PC-3 (cell line): ENCODE results near the gene SLC9A9. TPM values are rescaled to one million over a fixed set of nuclear protein-coding genes. Genes with fewer than 3 reads are reported as not detected.

Experiments
- ATAC-seq: fragments of 200-7000 bp; cut with Tn5 transposase; 2 replicates; pipeline ENCODE4 v1.9.1; 2020; ENCODE audit warnings: mild to moderate bottlenecking, moderate library complexity
- BruUV-seq: library from RNA; stranded (reverse); fragments of 400-500 nt; replicated peaks from 2 replicates; lab custom pipeline; 2021; lab: Mats Ljungman, UMichigan
- CTCF ChIA-PET: fragments of 300-600 bp; sonication (Branson Sonifier 250); formaldehyde crosslinking; loops from one replicate; lab custom pipeline; 2022; ENCODE audit warnings: antibody characterized with exemption; lab: Charles Lee
- POLR2A ChIA-PET: fragments of 300-600 bp; sonication (Branson Sonifier 250); formaldehyde crosslinking; loops from one replicate; lab custom pipeline; 2022; ENCODE audit warnings: antibody characterized with exemption; ENCODE audit not compliant: unreplicated experiment; lab: Charles Lee
- DNase-seq: peaks from one replicate; pipeline ENCODE4 v3.0.0-alpha.2; 2015
- H2AFZ ChIP-seq: fragments of 300-600 bp; sonication (generic); 2 replicates; pipeline ENCODE4 v1.6.0; 2016; ENCODE audit warnings: antibody characterized with exemption, low read length
- H3F3A ChIP-seq: fragments of 300-600 bp; sonication (generic); one replicate; pipeline ENCODE4 v1.6.0; 2017; ENCODE audit warnings: antibody characterized with exemption, low read length, control low read depth, mild to moderate bottlenecking; ENCODE audit not compliant: unreplicated experiment
- H3K27ac ChIP-seq: fragments of 300-600 bp; sonication (generic); 2 replicates; pipeline ENCODE4 v1.5.1; 2016; ENCODE audit warnings: mild to moderate bottlenecking, low read length
- H3K27me3 ChIP-seq: fragments of 300-600 bp; sonication (generic); 2 replicates; pipeline ENCODE4 v1.6.1; 2016; ENCODE audit warnings: low read length, mixed read lengths
- H3K36me3 ChIP-seq: fragments of 300-600 bp; sonication (generic); 2 replicates; pipeline ENCODE4 v1.6.1; 2016; ENCODE audit warnings: low read depth, mixed run types, low read length, mixed read lengths
- H3K4me1 ChIP-seq: fragments of 300-600 bp; sonication (generic); 2 replicates; pipeline ENCODE4 v1.5.1; 2016; ENCODE audit warnings: low read length; ENCODE audit not compliant: insufficient read depth
- H3K4me2 ChIP-seq: fragments of 300-600 bp; sonication (generic); 2 replicates; pipeline ENCODE4 v1.6.0; 2016; ENCODE audit warnings: low read length
- H3K4me3 ChIP-seq: fragments of 300-600 bp; sonication (generic); 2 replicates; pipeline ENCODE4 v1.5.1; 2016; ENCODE audit warnings: mild to moderate bottlenecking, low read length, mixed read lengths
- H3K79me2 ChIP-seq: fragments of 300-600 bp; sonication (generic); 2 replicates; pipeline ENCODE4 v1.6.1; 2017; ENCODE audit warnings: low read length, mixed read lengths
- H3K9ac ChIP-seq: fragments of 300-600 bp; sonication (generic); 2 replicates; pipeline ENCODE4 v1.6.0; 2016; ENCODE audit warnings: mild to moderate bottlenecking, low read length
- H3K9me2 ChIP-seq: fragments of 300-600 bp; sonication (generic); replicated peaks from 2 replicates; pipeline ENCODE4 v1.6.1; 2016; ENCODE audit warnings: mixed run types, low read length, mixed read lengths
- H3K9me3 ChIP-seq: fragments of 300-600 bp; sonication (generic); 2 replicates; pipeline ENCODE4 v1.6.1; 2016; ENCODE audit warnings: low read length, mixed read lengths
- H4K20me1 ChIP-seq: fragments of 300-600 bp; sonication (generic); 2 replicates; pipeline ENCODE4 v1.6.1; 2016; ENCODE audit warnings: low read length, mixed read lengths
- CTCF ChIP-seq: fragments of 300-600 bp; sonication (generic); conservative IDR thresholded peaks from 2 replicates; pipeline ENCODE4 v1.5.1; 2017; ENCODE audit warnings: antibody characterized with exemption, low read depth, mild to moderate bottlenecking, low read length
- EZH2 ChIP-seq: fragments of 300-600 bp; sonication (generic); IDR thresholded peaks from one replicate; pipeline ENCODE4 v1.6.1; 2017; ENCODE audit warnings: antibody characterized with exemption, mild to moderate bottlenecking, low read length; ENCODE audit not compliant: unreplicated experiment
- EZH2phosphoT487 ChIP-seq: fragments of 300-600 bp; sonication (generic); IDR thresholded peaks from 2 replicates; pipeline ENCODE4 v1.6.1; 2018; ENCODE audit warnings: mild to moderate bottlenecking, antibody characterized with exemption, low read length, borderline replicate concordance
- intact Hi-C: fragments of 100-400 bp; cut with micrococcal nuclease; formaldehyde crosslinking; loops from 2 replicates; pipeline ENCODE4 v1.9.0; 2023
- total RNA-seq: library from RNA; depleted of rRNA; stranded (reverse); fragments of >200 nt; gene quantifications from 2 replicates; pipeline ENCODE4 v1.2.3, GENCODE V29; 2014

The SLC9A9 gene
- total RNA-seq, 1 experiment from 2014 or later: 0.07 TPM

DNA sequence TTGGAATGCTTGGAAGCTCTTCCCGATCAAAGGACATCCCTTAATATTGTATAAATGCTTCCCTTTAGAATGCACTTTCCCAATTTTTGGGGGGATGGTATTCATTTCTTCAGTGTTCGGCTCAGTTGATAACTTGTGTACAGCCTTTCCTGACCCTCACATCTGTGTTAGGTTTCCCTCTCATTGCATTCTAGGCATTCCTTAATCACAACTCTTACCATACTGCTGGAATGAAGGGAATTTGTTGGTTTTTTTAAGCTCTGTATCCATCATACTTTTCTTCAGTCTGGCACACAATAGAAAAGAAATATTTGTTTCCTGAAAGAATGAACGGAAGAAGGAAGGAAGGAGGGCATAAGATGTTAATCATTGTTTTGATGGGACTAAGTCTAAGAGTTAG, 609.2 kb downstream of the SLC9A9 start:
- ATAC-seq: no peak
- intact Hi-C loops: no loop called here
- TF ChIP-seq EZH2phosphoT487: no peak
- BruUV-seq: no TSS peak
- Histone ChIP-seq H3K4me3 (no peak overlapping the region), H3K4me2 (no peak overlapping the region), H4K20me1 (no peaks in the 10 kb centered on the region), H3K27me3 (no peaks in the 10 kb centered on the region), H2AFZ (no peak overlapping the region), H3K9ac (no peak overlapping the region), H3K36me3 (no peaks in the 10 kb centered on the region), H3K4me1 (no peaks in the 10 kb centered on the region), H3K9me2 (no peaks in the 10 kb centered on the region), H3K27ac (no peak overlapping the region), H3F3A (no peaks in the 10 kb centered on the region), H3K9me3 (no peaks in the 10 kb centered on the region), H3K79me2 (no peaks in the 10 kb centered on the region)
- no peak for DNase-seq
- ChIA-PET CTCF (no interaction called here), POLR2A (no interaction called here)

GRCh38 chr3:143237077-143237627, 611.1 kb downstream of the SLC9A9 start:
- no peaks in the 10 kb centered on the region for H3F3A ChIP-seq

GRCh38 chr3:143236226-143236964, 611.9 kb downstream of the SLC9A9 start:
- CTCF ChIA-PET: no interaction called here
- DNase-seq (no peak), ATAC-seq (no peak)
- intact Hi-C loops: no loop called here
- TF ChIP-seq EZH2: no peak
- TF ChIP-seq EZH2phosphoT487: no peak
- TF ChIP-seq CTCF: no peak
- no peaks in the 10 kb centered on the region for H4K20me1 ChIP-seq
- H2AFZ ChIP-seq: no peak overlapping the region
- no peak overlapping the region for H3K4me2 ChIP-seq
- no peaks in the 10 kb centered on the region for H3F3A ChIP-seq
- H3K27me3 ChIP-seq: no peaks in the 10 kb centered on the region
- H3K27ac ChIP-seq: no peak overlapping the region
- no peaks in the 10 kb centered on the region for H3K9me3 ChIP-seq
- H3K36me3 ChIP-seq: no peaks in the 10 kb centered on the region
- no peaks in the 10 kb centered on the region for H3K79me2 ChIP-seq
- no peaks in the 10 kb centered on the region for H3K9me2 ChIP-seq
- no peak overlapping the region for H3K9ac ChIP-seq
- no peaks in the 10 kb centered on the region for H3K4me1 ChIP-seq
- H3K4me3 ChIP-seq: no peak overlapping the region
- POLR2A ChIA-PET: no interaction called here
- BruUV-seq: no TSS peak

More at GRCh38 chr3:143237077-143237627, 611.1 kb downstream of the SLC9A9 start:
- no peak for ATAC-seq
- Histone ChIP-seq H3K27me3 (no peaks in the 10 kb centered on the region), H3K9me2 (no peaks in the 10 kb centered on the region), H3K4me1 (no peaks in the 10 kb centered on the region), H2AFZ (no peak overlapping the region), H3K4me3 (no peak overlapping the region), H3K27ac (no peak overlapping the region), H3K9me3 (no peaks in the 10 kb centered on the region), H3K4me2 (no peak overlapping the region), H3K36me3 (no peaks in the 10 kb centered on the region), H3K79me2 (no peaks in the 10 kb centered on the region), H3K9ac (no peak overlapping the region), H4K20me1 (no peaks in the 10 kb centered on the region)
- POLR2A ChIA-PET: no interaction called here
- intact Hi-C loops: no loop called here
- no peak for DNase-seq
- no peak for TF ChIP-seq EZH2phosphoT487
- TF ChIP-seq CTCF: no peak
- TF ChIP-seq EZH2: no peak
- CTCF ChIA-PET: no interaction called here
- BruUV-seq: no TSS peak
